GM21390 (cell line): ENCODE measurements around the gene NPAS3.

Source experiments
- ATAC-seq: cut with Tn5 transposase; IDR thresholded peaks from one replicate; pipeline ENCODE4 v1.9.1; 2021; ENCODE audit not compliant: unreplicated experiment

The NPAS3 gene

GRCh38 chr14:32938719-32939253 is at the start of gene NPAS3:
Gene NPAS3 (plus strand): TSS chr14:32938879.
- ATAC-seq = no peak

GRCh38 chr14:32896979-32897697 is 41.5 kb upstream of the NPAS3 start:
- ATAC-seq = no peak

- ATAC-seq = no peak
Observed at GRCh38 chr14:32897698-32898064, 41.0 kb upstream of the NPAS3 start.

GRCh38 chr14:32898876-32899275 is 39.8 kb upstream of the NPAS3 start:
- no peak for ATAC-seq

- ATAC-seq = no peak
Observed at GRCh38 chr14:32900547-32900946, 38.1 kb upstream of the NPAS3 start.

- no peak for ATAC-seq
Observed at GRCh38 chr14:32905013-32905412, 33.7 kb upstream of the NPAS3 start.

- no peak for ATAC-seq
Observed at GRCh38 chr14:32906672-32907071, 32.0 kb upstream of the NPAS3 start.

GRCh38 chr14:32908196-32909084 is 30.2 kb upstream of the NPAS3 start:
- ATAC-seq = no peak

- no peak for ATAC-seq
Observed at GRCh38 chr14:32913725-32914124, 25.0 kb upstream of the NPAS3 start.

- ATAC-seq = no peak
Observed at GRCh38 chr14:32914391-32914790, 24.3 kb upstream of the NPAS3 start.

GRCh38 chr14:32920696-32921276 is 17.9 kb upstream of the NPAS3 start:
- no peak for ATAC-seq

- ATAC-seq = no peak
Observed at GRCh38 chr14:32925439-32925838, 13.2 kb upstream of the NPAS3 start.

- no peak for ATAC-seq
Observed at GRCh38 chr14:32932302-32932913, 6.3 kb upstream of the NPAS3 start.

GRCh38 chr14:32932914-32933628 is 5.6 kb upstream of the NPAS3 start:
- no peak for ATAC-seq

GRCh38 chr14:32933629-32934072 is 5.0 kb upstream of the NPAS3 start:
- ATAC-seq = no peak

- ATAC-seq = no peak
Observed at GRCh38 chr14:32934073-32934880, 4.4 kb upstream of the NPAS3 start.

- no peak for ATAC-seq
Observed at GRCh38 chr14:32934881-32935633, 3.6 kb upstream of the NPAS3 start.

GRCh38 chr14:32939254-32940065 is 781 bp downstream of the NPAS3 start:
- no peak for ATAC-seq
